Vagina (tissue), 2 donors: ENCODE measurements around the gene GORASP1. TPM values are rescaled to one million over a fixed set of nuclear protein-coding genes. Genes with fewer than 3 reads are reported as not detected.

Experiments
- DNase-seq, 2 donors: peaks; one replicate each; pipeline ENCODE4 v3.0.0-alpha.2; 2017; ENCODE audit errors: extremely low spot score in 2 of 2
- H3K27ac ChIP-seq: fragments of 200-600 bp; sonication (generic); one replicate; pipeline ENCODE4 v1.5.1; 2019
- H3K27me3 ChIP-seq: fragments of 200-600 bp; sonication (generic); one replicate; pipeline ENCODE4 v1.5.1; 2019
- H3K36me3 ChIP-seq, 2 donors: fragments of 200-600 bp; sonication (generic); one replicate each; pipeline ENCODE4 v1.5.1; 2017 to 2019
- H3K4me1 ChIP-seq: fragments of 200-600 bp; sonication (generic); one replicate; pipeline ENCODE4 v1.5.1; 2019
- H3K4me3 ChIP-seq, 2 donors: fragments of 200-600 bp; sonication (generic); 1 replicate in 1 of 2; 2 replicates in 1 of 2; pipeline ENCODE4 v1.5.1; 2016 to 2019
- H3K9me3 ChIP-seq: fragments of 200-600 bp; sonication (generic); one replicate; pipeline ENCODE4 v1.5.1; 2019
- POLR2A ChIP-seq, 2 donors: fragments of 450-650 bp; IDR thresholded peaks; one replicate each; pipeline ENCODE4 v1.6.1; 2017; ENCODE audit warnings: antibody characterized with exemption in 2 of 2, mild to moderate bottlenecking in 2 of 2, moderate library complexity in 2 of 2
- POLR2AphosphoS5 ChIP-seq, 2 donors: sonication (generic); formaldehyde crosslinking; IDR thresholded peaks; one replicate each; pipeline ENCODE4 v1.9.0; 2017; ENCODE audit warnings: antibody characterized with exemption in 2 of 2, mild to moderate bottlenecking in 2 of 2, low read depth in 1 of 2; ENCODE audit not compliant: insufficient read depth in 1 of 2
- intact Hi-C: fragments of 100-400 bp; cut with DNase I; formaldehyde crosslinking; loops from one replicate; pipeline ENCODE4 v1.15.1; 2023
- total RNA-seq: library from RNA; depleted of rRNA; stranded (reverse); fragments of >200 nt; gene quantifications from one replicate; pipeline ENCODE4 v1.2.3, GENCODE V29; 2016
- TF ChIP-seq, protein P1 (sequence below), 3 experiments: fragments of 450-650 bp in 2 of 3; fragments of 200-600 bp in 1 of 3; sonication (generic) in 1 of 3; IDR thresholded peaks; one replicate each; pipeline ENCODE4 v1.5.1; 2017 to 2019; ENCODE audit warnings: antibody characterized with exemption in 3 of 3, mild to moderate bottlenecking in 2 of 3, moderate library complexity in 2 of 3

Gene GORASP1
- total RNA-seq, 1 donor from 2014 or later, result 45.9 TPM

DNA sequence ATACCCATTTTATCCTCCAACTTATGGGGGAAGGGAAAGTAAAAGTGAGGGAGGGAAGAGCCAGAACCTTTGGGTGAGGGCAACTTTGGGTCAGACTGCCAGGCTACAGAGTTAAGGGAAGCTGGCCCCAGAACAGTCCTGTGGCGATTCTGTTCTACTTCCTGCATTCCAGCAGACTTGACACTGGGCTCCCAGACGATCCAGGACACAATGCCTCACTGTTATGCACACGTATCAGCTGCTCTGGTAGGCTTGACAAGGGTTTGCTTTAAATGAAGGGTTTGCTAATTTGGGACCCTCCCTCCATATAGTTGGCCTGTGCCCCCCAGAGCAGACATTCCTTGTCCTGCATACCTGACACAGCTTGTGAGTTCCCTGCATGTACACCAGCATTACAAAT lies 10.7 kb downstream of the GORASP1 start:
- H3K27ac ChIP-seq, result no peak overlapping the region
- intact Hi-C loops, result no loop called here
- TF ChIP-seq, protein P1, sequence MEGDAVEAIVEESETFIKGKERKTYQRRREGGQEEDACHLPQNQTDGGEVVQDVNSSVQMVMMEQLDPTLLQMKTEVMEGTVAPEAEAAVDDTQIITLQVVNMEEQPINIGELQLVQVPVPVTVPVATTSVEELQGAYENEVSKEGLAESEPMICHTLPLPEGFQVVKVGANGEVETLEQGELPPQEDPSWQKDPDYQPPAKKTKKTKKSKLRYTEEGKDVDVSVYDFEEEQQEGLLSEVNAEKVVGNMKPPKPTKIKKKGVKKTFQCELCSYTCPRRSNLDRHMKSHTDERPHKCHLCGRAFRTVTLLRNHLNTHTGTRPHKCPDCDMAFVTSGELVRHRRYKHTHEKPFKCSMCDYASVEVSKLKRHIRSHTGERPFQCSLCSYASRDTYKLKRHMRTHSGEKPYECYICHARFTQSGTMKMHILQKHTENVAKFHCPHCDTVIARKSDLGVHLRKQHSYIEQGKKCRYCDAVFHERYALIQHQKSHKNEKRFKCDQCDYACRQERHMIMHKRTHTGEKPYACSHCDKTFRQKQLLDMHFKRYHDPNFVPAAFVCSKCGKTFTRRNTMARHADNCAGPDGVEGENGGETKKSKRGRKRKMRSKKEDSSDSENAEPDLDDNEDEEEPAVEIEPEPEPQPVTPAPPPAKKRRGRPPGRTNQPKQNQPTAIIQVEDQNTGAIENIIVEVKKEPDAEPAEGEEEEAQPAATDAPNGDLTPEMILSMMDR (IDR thresholded peaks at IDR 0.05), result no peak
- no peak for TF ChIP-seq POLR2AphosphoS5 (IDR thresholded peaks at IDR 0.05; ENCODE audit: insufficient read depth in 1 of 2, low read depth in 1 of 2)
- DNase-seq, result no peak
- no peaks in the 10 kb centered on the region for H3K27me3 ChIP-seq
- no peaks in the 10 kb centered on the region for H3K9me3 ChIP-seq
- H3K4me3 ChIP-seq, result no peak overlapping the region
- H3K4me1 ChIP-seq, result peaks cover 7% of the 10 kb centered on the region
- H3K36me3 ChIP-seq, result peaks cover 0 to 81% of the 10 kb centered on the region in 2 donors

DNA sequence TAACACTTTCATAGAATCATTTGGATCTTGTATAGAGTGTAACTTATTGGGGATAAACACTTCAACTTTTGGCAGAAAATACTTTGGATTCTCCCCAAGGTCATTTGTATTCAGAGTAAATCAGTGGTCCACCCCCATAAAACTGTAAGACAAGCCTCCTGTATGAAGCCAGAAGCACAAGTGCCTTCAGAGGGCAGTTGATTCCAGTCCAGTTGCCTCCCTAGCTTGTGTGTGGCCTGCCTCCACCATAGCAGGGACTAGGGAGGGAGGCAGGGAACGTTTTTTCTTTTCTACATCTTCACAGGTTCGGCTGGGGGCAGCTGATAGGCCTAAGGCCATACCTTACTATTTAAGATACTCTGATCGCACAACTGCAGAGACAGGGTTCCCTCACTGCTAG lies 11.6 kb downstream of the GORASP1 start:
- TF ChIP-seq, protein P1 (IDR thresholded peaks at IDR 0.05), result no peak
- TF ChIP-seq POLR2AphosphoS5 (IDR thresholded peaks at IDR 0.05; ENCODE audit: insufficient read depth in 1 of 2, low read depth in 1 of 2) (no peak), POLR2A (IDR thresholded peaks at IDR 0.05) (no peak)
- H3K36me3 ChIP-seq, result peaks cover 0 to 82% of the 10 kb centered on the region in 2 donors
- intact Hi-C loops, result no loop called here
- H3K27ac ChIP-seq, result no peak overlapping the region
- DNase-seq, result no peak
- no peaks in the 10 kb centered on the region for H3K4me1 ChIP-seq
- no peak overlapping the region for H3K4me3 ChIP-seq
- H3K9me3 ChIP-seq, result no peaks in the 10 kb centered on the region
- no peaks in the 10 kb centered on the region for H3K27me3 ChIP-seq

DNA sequence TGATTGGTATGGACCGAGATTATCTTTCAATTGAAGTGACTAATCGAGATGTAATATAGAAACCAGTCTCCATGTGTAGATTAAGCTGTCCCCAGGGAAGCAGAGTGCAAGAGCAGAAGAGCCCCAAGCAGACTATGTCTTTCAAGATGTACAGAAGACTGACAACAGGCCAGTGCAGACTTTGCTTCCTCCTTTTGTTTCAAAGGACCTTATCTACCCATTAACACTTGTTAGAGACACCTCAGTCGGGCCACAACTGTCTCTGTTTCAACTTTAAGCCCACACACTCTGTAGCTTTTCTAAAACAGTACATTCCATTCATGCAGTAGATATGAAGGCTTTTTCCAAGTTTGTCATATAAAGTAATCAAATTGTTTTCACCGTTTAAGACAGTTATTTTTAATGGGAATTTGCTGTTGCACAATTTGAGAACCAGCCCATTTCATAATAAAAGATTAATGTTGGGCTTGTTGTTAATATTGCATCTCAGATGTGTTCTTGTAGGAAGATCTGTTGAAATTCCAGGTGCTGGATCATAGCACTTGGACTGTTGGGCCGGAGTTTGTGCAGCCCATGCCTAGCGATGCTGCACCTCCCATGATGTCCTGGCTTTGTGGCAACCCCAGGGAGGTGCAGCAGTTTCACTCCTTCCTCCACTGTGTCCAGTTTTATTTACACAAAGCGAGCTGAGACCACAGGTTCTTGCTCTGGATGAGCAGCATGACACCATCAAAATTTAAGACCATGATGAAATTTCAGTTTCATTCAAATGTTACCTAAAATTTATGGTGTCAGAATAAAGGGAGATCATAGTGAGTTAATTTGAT lies 12.4 kb downstream of the GORASP1 start:
- DNase-seq, result no peak
- H3K36me3 ChIP-seq, result peaks cover 0 to 78% of the 10 kb centered on the region in 2 donors

DNA sequence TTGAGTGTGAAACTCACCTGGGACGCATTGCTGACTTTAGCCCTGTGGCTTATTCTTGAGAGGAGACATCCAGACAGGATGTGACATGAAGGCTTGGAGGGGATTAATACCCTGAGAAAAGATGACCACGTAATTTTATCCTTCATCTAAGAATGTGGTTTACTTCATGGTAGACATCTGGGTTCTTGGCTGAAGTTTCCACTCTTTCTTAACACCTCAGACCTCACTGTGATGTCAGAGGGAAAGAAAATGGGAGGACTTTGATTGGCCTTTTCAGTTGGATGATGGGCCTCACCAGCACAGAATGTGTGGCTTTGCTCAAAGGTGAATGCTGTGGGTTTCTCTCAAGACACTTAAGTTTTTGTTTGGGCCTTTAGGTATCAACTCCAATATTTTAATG lies 16.5 kb downstream of the GORASP1 start:
- Histone ChIP-seq H3K27me3 (no peaks in the 10 kb centered on the region), H3K36me3 (peaks cover 0 to 77% of the 10 kb centered on the region in 2 donors), H3K4me1 (no peaks in the 10 kb centered on the region), H3K4me3 (no peak overlapping the region), H3K9me3 (no peaks in the 10 kb centered on the region), H3K27ac (no peak overlapping the region)
- TF ChIP-seq, protein P1 (IDR thresholded peaks at IDR 0.05), result no peak
- TF ChIP-seq POLR2A (IDR thresholded peaks at IDR 0.05) (no peak), POLR2AphosphoS5 (IDR thresholded peaks at IDR 0.05; ENCODE audit: insufficient read depth in 1 of 2, low read depth in 1 of 2) (no peak)
- intact Hi-C loops, result no loop called here
- no peak for DNase-seq

More for the DNA sequence above, 12.4 kb downstream of the GORASP1 start:
- intact Hi-C loops, result no loop called here
- TF ChIP-seq POLR2A (IDR thresholded peaks at IDR 0.05) (no peak), POLR2AphosphoS5 (IDR thresholded peaks at IDR 0.05; ENCODE audit: insufficient read depth in 1 of 2, low read depth in 1 of 2) (no peak)
- TF ChIP-seq, protein P1 (IDR thresholded peaks at IDR 0.05), result no peak
- H3K27ac ChIP-seq, result no peak overlapping the region
- no peaks in the 10 kb centered on the region for H3K27me3 ChIP-seq
- no peaks in the 10 kb centered on the region for H3K9me3 ChIP-seq
- H3K4me1 ChIP-seq, result no peaks in the 10 kb centered on the region
- no peak overlapping the region for H3K4me3 ChIP-seq

DNA sequence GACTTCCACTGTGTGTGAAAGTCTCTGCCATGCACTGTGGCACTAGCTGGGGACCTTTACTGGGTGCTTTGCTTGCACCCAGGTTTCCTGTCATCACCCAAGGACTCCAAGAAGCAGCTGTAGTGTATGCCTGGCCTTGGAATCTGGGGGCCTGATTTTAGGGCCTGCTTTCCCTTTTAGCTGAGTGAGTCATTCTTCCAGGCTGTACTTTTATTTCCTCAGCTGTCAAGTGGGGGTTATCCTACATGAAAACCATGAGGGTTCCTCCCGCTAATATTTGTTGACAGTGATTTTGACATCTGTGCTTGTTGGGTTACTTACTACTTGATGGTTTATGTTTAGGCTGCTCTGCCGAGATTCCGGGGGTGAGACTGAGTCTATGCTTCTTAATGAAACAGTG lies 18.5 kb downstream of the GORASP1 start:
- H3K36me3 ChIP-seq, result peaks cover 0 to 74% of the 10 kb centered on the region in 2 donors
- TF ChIP-seq POLR2AphosphoS5 (IDR thresholded peaks at IDR 0.05; ENCODE audit: insufficient read depth in 1 of 2, low read depth in 1 of 2), result no peak
- TF ChIP-seq, protein P1 (IDR thresholded peaks at IDR 0.05), result no peak
- TF ChIP-seq POLR2A (IDR thresholded peaks at IDR 0.05), result no peak

More for the DNA sequence above, 18.5 kb downstream of the GORASP1 start:
- Histone ChIP-seq H3K27ac (no peak overlapping the region), H3K9me3 (no peaks in the 10 kb centered on the region), H3K4me3 (no peak overlapping the region), H3K4me1 (no peaks in the 10 kb centered on the region), H3K27me3 (no peaks in the 10 kb centered on the region)
- no peak for DNase-seq
- intact Hi-C loops, result no loop called here
